Sigmoid colon (tissue), 3 donors: ENCODE measurements around the gene MDM2.

Experiments
- CTCF ChIP-seq, 4 experiments: fragments of 450-650 bp in 3 of 4; fragments of 200-600 bp in 1 of 4; IDR thresholded peaks; one replicate each; pipeline ENCODE4 v1.5.1; 2016 to 2019; ENCODE audit warnings: antibody characterized with exemption in 4 of 4, mild to moderate bottlenecking in 3 of 4, moderate library complexity in 2 of 4
- POLR2A ChIP-seq, 2 donors: fragments of 450-650 bp; IDR thresholded peaks; one replicate each; pipeline ENCODE4 v1.6.1; 2016; ENCODE audit warnings: antibody characterized with exemption in 2 of 2, mild to moderate bottlenecking in 2 of 2, moderate library complexity in 2 of 2

- TF ChIP-seq CTCF (IDR thresholded peaks at IDR 0.05) (no peak), POLR2A (IDR thresholded peaks at IDR 0.05) (no peak)
Measured at GRCh38 chr12:68833508-68833907, 25.5 kb downstream of the MDM2 start.
